NCI-H2171 treated with DMSO at 0.1 percent for 48 hours (cell line): Measurements from ENCODE around the gene COPZ1.
"Not testable (repeated sequence)": the region's sequence is repeated elsewhere in the genome, so short reads cannot be mapped to it uniquely, and the experiment has no call there.

ENCODE experiments used
- DNase-seq: peaks from one replicate; lab custom pipeline; 2025; lab: John Stamatoyannopoulos, UW

Gene COPZ1, protein sequence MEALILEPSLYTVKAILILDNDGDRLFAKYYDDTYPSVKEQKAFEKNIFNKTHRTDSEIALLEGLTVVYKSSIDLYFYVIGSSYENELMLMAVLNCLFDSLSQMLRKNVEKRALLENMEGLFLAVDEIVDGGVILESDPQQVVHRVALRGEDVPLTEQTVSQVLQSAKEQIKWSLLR

GRCh38 chr12:54324617-54325441 lies at the start of gene COPZ1:
TSS of gene COPZ1 (plus strand) at chr12:54325131. CDS start at chr12:54325164, 33 bp downstream.
- DNase-seq = peak; percentile 100

GRCh38 chr12:54276368-54276767 lies 48.6 kb upstream of the COPZ1 start:
- no peak for DNase-seq

DNA sequence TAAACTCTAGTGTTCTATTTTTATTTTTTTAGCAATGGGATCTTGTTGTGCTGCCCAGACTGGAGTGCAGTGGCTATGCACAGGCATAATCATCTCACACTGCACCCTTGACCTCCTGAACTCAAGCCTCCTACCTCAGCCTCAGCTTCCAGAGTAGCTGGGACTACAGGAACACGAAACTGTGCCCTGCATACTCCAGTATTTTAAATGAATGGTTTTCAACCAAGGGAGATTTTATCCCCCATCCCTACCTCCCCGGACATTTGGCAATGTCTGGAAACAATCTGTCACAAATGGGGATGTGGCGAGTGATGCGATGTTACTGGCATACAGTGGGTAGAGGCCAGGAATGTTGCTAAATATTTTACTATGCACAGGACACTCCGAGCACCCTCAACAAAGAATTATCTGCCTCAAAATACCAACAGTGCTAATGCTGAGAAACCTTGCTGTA lies 47.1 kb upstream of the COPZ1 start:
- DNase-seq = no peak

- no peak for DNase-seq
Observed at GRCh38 chr12:54279227-54279631, 45.7 kb upstream of the COPZ1 start.

- peak; percentile 99 for DNase-seq
Observed at GRCh38 chr12:54279632-54280467, 45.1 kb upstream of the COPZ1 start, which contains the start of gene CBX5. TSS of gene CBX5 (minus strand) at chr12:54280122. CDS start at chr12:54257650, 22,472 bp downstream.

GRCh38 chr12:54280468-54281260 lies 44.3 kb upstream of the COPZ1 start, which contains the start of gene HNRNPA1:
TSS of gene HNRNPA1 (plus strand) at chr12:54280726. CDS start at chr12:54280808, 82 bp downstream.
- peak; percentile 100 for DNase-seq

- DNase-seq = not testable (repeated sequence)
Observed at GRCh38 chr12:54281261-54281638, 43.7 kb upstream of the COPZ1 start.

GRCh38 chr12:54281694-54282093 lies 43.2 kb upstream of the COPZ1 start:
- not testable (repeated sequence) for DNase-seq

- DNase-seq = no peak
Observed at GRCh38 chr12:54282949-54283593, 41.9 kb upstream of the COPZ1 start.

GRCh38 chr12:54284070-54284780 lies 40.7 kb upstream of the COPZ1 start:
- DNase-seq = not testable (repeated sequence)

GRCh38 chr12:54285150-54286041 lies 39.5 kb upstream of the COPZ1 start:
- no peak for DNase-seq

DNA sequence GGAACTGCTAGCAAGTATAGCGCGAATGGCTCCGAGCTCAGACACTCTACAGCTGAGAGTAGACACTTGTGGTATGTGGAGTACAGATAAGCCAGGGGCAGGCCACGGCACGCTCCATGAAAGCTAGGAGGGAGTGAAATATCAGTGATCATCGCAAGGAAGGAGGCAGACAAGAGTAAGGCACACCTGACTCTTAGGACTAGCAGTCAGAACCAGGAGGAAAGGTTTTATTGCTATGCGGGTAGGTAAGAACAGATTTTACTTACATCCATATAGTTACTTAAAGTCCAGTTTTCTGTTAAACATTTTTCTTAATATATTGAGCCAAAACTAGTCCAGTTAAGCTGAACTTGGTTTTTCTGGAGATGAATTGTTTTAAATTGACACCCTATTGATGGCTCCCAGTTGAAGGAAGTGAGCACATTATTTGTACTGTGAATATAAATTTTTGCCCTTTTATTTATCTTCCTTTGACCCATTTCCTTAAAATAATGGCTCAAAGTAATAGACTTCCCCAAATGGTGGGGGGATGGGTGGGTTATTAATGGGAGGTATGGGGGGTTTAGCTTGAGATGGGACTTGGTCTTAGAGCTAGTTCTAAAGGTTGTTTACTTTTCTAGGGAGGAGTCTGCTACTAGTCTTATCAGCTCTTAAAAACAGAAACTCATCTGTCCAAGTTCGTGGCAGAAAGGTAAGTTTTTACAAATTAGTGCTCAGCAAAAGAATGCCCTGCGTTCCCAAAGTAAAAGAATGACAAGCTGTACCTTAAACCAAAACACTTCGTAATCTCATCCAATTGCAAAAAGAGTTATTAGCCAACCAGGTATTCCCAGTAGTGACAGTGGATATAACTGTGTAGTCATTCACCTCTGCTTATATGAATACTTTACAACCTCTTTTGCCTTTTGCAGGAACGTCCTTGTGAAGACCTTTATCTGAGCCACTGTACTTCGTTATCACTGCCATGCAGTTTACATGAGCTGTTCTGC lies 38.6 kb upstream of the COPZ1 start:
- peak; percentile 62 for DNase-seq

GRCh38 chr12:54287261-54288157 lies 37.4 kb upstream of the COPZ1 start:
- peak; percentile 77 for DNase-seq

DNA sequence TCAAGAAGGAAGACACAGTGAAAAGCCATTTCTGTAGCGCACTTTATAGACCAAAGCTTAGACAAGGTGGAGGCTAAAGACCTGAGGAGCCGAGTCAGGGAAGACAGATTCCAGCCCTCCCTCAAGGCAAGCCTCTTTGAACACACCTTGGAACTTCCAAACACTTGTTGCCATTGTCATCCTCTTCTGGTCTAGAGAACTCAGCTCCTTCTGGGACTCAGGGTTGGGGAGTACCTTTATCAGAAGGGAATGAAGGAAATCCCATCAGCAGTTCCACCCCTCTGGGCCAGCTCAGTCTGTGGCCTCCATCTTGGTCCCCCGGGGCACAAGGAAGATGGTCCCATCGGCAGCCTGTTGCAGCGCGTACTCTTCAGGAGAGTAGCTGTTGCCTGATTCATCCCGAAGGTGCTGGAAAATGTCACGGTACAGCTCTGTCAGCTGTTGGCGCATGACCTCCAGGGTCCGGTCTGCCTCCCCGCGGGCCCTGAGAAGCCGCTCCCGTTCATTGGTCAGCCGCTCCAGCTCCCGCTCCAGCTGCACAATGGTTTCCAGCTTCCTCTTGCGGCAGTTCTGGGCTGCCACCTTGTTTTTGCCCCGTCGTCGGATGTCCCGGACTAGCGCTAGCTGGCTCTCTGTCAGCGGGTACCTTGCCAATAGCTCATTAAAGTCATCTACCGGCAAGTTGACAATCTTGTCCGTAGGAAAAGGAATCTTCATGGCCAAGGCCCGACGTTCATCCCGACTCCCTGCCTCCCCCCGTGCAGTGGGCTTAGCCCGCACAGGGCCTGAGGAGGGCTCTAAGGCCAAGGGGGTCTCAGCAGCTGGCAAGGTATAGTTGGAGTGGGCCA lies 32.6 kb upstream of the COPZ1 start:
- no peak for DNase-seq

DNA sequence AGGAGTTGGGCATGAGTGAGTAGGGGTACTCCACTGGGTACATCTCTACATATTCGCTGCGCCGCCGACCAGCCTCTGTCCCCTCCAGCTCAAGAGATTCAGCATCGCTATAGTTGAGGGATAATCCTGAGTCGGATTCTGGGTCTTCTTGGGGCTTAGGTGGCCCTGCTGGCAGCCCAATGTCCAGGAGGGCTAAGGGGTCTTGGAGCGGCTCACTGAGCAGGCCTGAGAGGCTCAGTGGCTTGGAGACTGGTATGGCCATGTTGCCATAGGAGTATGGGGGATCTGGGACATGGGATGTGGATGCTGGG lies 32.0 kb upstream of the COPZ1 start:
- DNase-seq = no peak
